Stimulated activated CD4-positive, alpha-beta T cell treated with anti-CD3 and anti-CD28 coated beads, Interleukin-4, amount 100 ng/mL, for 4 hours (primary cell): ENCODE data around the gene ATAD3A.

Experiments
- DNase-seq, 2 experiments: peaks; one replicate each; pipeline ENCODE4 v3.0.0-alpha.2; 2020

Gene ATAD3A

GRCh38 chr1:1558591-1558990, 46.6 kb downstream of the ATAD3A start:
- no peak for DNase-seq

GRCh38 chr1:1559066-1559465, 47.1 kb downstream of the ATAD3A start:
- DNase-seq, result no peak

- DNase-seq, result no peak
Measured at GRCh38 chr1:1560178-1560577, 48.2 kb downstream of the ATAD3A start.

- no peak for DNase-seq
Measured at GRCh38 chr1:1561801-1562470, 50.0 kb downstream of the ATAD3A start.

GRCh38 chr1:1562556-1563195, 50.7 kb downstream of the ATAD3A start:
- no peak for DNase-seq

- no peak for DNase-seq
Measured at GRCh38 chr1:1563688-1564087, 51.7 kb downstream of the ATAD3A start.

GRCh38 chr1:1564268-1564667, 52.3 kb downstream of the ATAD3A start:
- no peak for DNase-seq

- DNase-seq, result no peak
Measured at GRCh38 chr1:1565340-1565739, 53.4 kb downstream of the ATAD3A start.

GRCh38 chr1:1567152-1567875, 55.4 kb downstream of the ATAD3A start:
- no peak for DNase-seq

GRCh38 chr1:1567891-1568291, 55.9 kb downstream of the ATAD3A start:
- DNase-seq, result no peak

GRCh38 chr1:1569341-1569740, 57.4 kb downstream of the ATAD3A start:
- DNase-seq, result no peak

GRCh38 chr1:1573843-1574720, 62.1 kb downstream of the ATAD3A start:
- peak in 1 of 2 experiments; percentile 67 for DNase-seq

GRCh38 chr1:1574721-1575537, 63.0 kb downstream of the ATAD3A start, which contains the start of gene SSU72:
TSS of gene SSU72 (minus strand) at chr1:1574863. CDS start at chr1:1574557, 306 bp downstream.
- DNase-seq, result peak; percentile 89 to 92

GRCh38 chr1:1577367-1578011, 65.5 kb downstream of the ATAD3A start:
- DNase-seq, result no peak

- no peak for DNase-seq
Measured at GRCh38 chr1:1578371-1578940, 66.5 kb downstream of the ATAD3A start.

- no peak for DNase-seq
Measured at GRCh38 chr1:1582585-1583346, 70.8 kb downstream of the ATAD3A start.

- DNase-seq, result no peak
Measured at GRCh38 chr1:1583347-1584010, 71.5 kb downstream of the ATAD3A start.
